NCI-H345 (cell line): ENCODE results near the gene HMCN1.
"Not testable (repeated sequence)": the region's sequence is repeated elsewhere in the genome, so short reads cannot be mapped to it uniquely, and the experiment has no call there.

Experiments used
- DNase-seq: peaks from one replicate; lab custom pipeline; 2025; lab: John Stamatoyannopoulos, UW

Gene HMCN1

GRCh38 chr1:186202776-186203175 is 468.6 kb downstream of the HMCN1 start:
- DNase-seq: no peak

- DNase-seq: no peak
These were observed 471.9 kb downstream of the HMCN1 start for GRCh38 chr1:186206048-186206570.

GRCh38 chr1:186207391-186208085 is 473.3 kb downstream of the HMCN1 start:
- DNase-seq: no peak

- no peak for DNase-seq
These were observed 474.4 kb downstream of the HMCN1 start for GRCh38 chr1:186208405-186209129.

- DNase-seq: no peak
These were observed 476.1 kb downstream of the HMCN1 start for GRCh38 chr1:186210258-186210657.

- DNase-seq: not testable (repeated sequence)
These were observed 477.4 kb downstream of the HMCN1 start for GRCh38 chr1:186211583-186211982.

DNA sequence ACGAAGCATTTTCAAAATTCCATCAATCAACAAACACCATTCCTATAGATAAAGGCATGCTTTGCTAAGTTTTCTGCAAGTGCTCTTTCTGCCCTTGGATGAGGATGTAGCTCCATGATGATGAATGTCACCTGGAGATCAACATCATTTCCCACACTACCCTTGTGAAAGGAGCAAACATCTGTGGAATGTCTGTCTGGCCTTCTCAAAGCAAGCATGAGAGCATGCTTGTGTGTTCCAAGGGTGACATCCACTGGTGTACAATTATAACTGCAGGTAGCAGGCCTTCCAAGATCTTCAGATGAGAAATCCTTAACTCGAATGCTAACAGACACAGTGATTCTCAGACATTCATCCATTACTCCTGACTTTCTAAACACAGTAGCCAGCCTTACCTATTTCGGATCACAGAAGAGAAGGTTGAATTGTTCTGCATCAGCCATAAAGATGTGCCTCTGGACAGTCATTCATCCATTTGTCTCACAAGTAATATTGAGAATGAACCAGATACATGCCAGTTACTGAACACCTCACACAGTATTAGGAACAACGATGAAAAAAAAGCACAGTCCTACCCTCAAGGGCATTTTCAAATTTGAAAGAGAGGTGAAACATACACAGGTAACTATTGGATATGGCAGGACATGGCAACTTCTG is 478.5 kb downstream of the HMCN1 start:
- peak; percentile 54 for DNase-seq

GRCh38 chr1:186213225-186213607 is 479.0 kb downstream of the HMCN1 start:
- DNase-seq: no peak

GRCh38 chr1:186214791-186215190 is 480.6 kb downstream of the HMCN1 start:
- DNase-seq: no peak

DNA sequence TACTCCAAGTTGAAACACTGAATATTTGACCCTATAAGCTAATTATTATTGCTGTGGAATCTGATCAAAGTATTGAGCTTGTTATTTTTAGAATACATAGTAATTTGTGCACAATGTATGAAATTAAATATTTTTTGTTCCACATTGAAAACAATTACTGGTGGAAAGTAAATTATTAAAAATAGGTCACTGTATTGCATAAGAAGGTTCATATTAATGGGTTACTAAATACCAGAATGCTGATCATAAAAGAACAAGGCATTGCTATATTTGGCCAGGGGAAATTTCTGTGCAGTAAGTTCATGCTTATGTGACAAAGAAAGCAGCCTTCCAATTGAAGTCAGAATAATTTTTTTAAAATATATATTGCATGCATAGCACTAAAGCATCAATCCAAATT is 481.4 kb downstream of the HMCN1 start:
- no peak for DNase-seq

GRCh38 chr1:186218654-186219352 is 484.6 kb downstream of the HMCN1 start:
- DNase-seq: no peak

DNA sequence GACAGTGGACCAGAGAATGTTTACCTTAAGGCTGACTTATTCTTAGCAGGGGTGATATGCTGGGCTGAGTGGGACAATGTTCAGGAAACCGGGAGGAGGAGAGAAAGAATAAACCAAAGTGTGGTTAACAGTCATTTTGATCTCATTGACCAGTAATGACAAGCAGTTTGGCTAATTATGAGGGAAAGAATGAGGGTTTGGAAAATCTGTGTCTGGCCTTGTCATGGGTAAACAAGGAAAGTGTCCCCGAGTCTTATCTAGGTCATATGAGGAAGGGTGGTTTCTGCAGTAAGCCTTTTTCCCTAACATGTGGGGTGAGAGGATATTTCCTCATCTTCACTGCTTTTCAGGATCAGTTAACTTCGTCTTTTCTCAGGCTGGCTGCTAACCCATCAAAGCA is 485.9 kb downstream of the HMCN1 start:
- DNase-seq: no peak

- no peak for DNase-seq
These were observed 486.7 kb downstream of the HMCN1 start for GRCh38 chr1:186220911-186221310.

- DNase-seq: no peak
These were observed 490.9 kb downstream of the HMCN1 start for GRCh38 chr1:186225096-186225495.

GRCh38 chr1:186228749-186229148 is 494.6 kb downstream of the HMCN1 start:
- no peak for DNase-seq

DNA sequence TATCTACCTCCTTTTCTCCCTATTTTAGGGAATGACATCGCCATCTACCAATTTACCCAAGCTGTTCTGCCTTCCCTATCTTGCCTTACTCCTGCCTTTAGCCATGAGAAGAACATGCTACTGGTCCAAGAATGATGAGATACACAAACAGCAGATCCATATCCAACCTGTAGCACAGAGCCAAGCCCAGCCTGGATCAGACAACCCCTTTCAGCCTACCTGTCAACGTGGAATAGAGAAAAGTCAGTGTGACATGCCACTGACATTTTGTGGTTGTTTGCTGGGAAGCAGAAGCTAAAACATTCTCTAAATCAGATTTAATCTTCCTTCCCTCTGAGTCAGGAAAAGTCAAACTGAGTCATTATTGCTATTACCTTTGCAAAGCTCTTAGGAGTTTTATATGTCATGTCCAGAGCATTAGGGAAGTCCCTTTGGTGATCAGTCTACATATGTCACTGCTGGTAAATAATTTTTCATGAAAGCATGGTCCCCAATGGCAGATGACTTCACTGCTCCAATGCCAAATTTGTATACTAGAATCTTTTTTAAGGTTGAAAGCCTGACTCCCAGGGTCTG is 497.8 kb downstream of the HMCN1 start:
- no peak for DNase-seq

DNA sequence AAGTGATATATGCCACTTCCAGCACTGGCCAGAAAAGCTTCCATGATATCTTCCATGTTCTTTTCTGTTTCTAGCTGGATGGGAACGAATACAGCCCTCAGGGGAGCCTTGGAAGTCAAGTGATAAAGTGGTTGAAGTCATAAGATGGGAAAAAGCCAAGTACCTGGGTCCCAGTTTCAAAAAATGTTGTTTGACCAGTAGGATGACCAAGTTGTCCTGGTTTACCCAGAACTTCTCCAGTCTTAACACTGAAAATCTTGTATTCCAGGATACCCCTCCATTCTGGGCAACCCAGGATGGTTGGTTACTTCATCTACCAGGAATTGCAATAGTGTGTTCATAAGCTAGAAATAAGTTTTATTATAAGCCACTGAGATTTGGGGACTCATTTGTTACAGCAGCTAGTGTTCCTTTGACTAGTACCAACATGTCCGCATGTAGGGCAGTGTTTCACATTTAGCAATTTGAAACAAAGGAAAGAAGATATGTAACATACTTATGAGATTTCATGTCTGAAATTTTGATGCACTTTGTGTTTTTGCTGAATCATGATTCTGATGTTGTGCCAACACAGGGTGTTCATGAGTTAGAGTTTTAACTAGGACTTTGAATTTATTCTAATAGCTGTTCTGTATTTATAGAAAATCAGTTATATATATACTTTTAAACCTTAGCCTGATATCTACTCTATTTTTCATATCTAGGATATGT is 500.9 kb downstream of the HMCN1 start:
- no peak for DNase-seq

GRCh38 chr1:186235696-186236095 is 501.5 kb downstream of the HMCN1 start:
- no peak for DNase-seq

- no peak for DNase-seq
These were observed 502.7 kb downstream of the HMCN1 start for GRCh38 chr1:186236921-186237320.

DNA sequence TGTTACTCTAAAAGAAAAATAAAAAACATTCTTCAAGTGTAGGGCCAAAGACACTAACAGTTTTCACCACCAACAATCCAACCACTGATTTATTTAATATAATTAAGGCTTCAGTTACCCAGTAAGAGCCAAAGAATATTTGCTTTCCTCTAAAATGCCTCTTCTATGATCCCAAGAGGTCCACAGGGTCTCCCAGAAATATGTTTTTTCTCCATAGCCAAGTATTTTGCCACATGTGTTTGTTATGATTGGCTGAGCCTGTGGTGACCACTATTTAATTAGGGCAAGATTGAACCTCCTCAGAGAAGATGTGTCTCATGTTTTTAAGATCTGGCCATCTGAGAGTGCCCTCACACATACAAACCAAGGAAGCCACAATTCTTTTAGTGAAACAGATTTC is 505.0 kb downstream of the HMCN1 start:
- DNase-seq: no peak

DNA sequence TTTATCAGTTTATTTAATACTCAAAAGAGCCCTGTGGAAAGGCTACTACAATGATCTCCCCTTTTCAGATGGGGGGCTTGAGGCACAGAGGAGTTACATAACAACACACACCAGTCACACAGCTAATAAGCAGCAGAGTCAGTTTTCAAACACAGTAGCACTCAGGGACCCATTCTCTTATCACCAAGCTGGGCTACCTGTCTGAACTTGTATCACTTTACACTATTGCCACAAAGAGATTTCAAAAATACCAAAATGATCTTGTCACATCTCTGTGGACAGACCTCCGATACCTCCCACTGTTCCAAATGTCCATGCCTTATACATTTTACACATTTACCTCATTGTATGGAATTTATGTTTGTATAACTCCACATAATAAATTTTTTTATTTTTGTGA is 506.2 kb downstream of the HMCN1 start:
- no peak for DNase-seq
